ENCODE results near the gene NR1H3. TPM values are rescaled to one million over a fixed set of nuclear protein-coding genes. Genes with fewer than 3 reads are reported as not detected.

The NR1H3 gene
- total and polyA plus RNA-seq, 10 of the 15 experiments (the other 5 are each of a cell fraction or from before 2014, with no cell fraction given): 2.6 to 8.9 (median 4.5) TPM

DNA sequence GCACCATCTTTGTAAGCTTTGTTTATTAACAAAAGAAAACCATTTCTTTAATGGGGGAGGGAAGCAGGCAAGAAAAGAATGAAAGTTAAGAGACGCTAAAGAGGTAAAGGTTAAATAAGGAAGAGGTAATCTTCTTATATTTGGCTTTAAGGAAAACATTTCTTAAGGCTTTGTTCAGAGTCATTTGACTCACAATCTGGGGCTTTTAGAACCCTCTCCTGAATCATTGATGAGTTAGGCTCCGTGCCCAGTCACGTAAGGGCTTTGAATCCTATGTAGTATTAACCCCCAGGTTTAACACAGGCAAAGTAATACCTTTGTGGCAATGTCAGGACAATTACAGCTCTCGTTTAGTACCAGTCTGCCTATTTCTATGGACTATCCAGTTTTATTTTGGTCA lies 38.2 kb downstream of the NR1H3 start:
- no peak for FAIRE-seq
- no peak overlapping the region for H3K27ac ChIP-seq (ENCODE audit: control insufficient read depth, insufficient read depth)
- H3K4me1 ChIP-seq (ENCODE audit: control insufficient read depth, insufficient read depth, low read length): no peaks in the 10 kb centered on the region
- SMC1A ChIA-PET (ENCODE audit: uncharacterized antibody, unreplicated experiment): no interaction called here
- H3K36me3 ChIP-seq (ENCODE audit: control insufficient read depth in 2 of 2, insufficient read depth in 2 of 2, low read length in 1 of 2): peaks cover 8 to 26% of the 10 kb centered on the region in 2 experiments
- no peak for TF ChIP-seq ZBED1 (IDR thresholded peaks at IDR 0.05; ENCODE audit: borderline replicate concordance)
- no peak for TF ChIP-seq RELA (IDR thresholded peaks at IDR 0.05; ENCODE audit: borderline replicate concordance, partially characterized antibody)
- TF ChIP-seq GATAD2B (conservative IDR thresholded peaks at IDR 0.05; ENCODE audit: low read depth): no peak
- TF ChIP-seq CBX3 (IDR thresholded peaks at IDR 0.05; ENCODE audit: borderline replicate concordance, low read depth): no peak
- TF ChIP-seq CREB1 (IDR thresholded peaks at IDR 0.05; ENCODE audit: low read depth): no peak
- TF ChIP-seq, protein P1, sequence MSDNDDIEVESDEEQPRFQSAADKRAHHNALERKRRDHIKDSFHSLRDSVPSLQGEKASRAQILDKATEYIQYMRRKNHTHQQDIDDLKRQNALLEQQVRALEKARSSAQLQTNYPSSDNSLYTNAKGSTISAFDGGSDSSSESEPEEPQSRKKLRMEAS (IDR thresholded peaks at IDR 0.05; ENCODE audit: low read depth, low read length): no peak
- TF ChIP-seq NRF1 (conservative IDR thresholded peaks at IDR 0.05; ENCODE audit: low read depth, low read length): no peak
- no peak for TF ChIP-seq NR2C1 (IDR thresholded peaks at IDR 0.05)
- no peak for TF ChIP-seq LARP7 (IDR thresholded peaks at IDR 0.05)
- no peak for TF ChIP-seq NR2F1 (conservative IDR thresholded peaks at IDR 0.05)
- TF ChIP-seq, protein P2, sequence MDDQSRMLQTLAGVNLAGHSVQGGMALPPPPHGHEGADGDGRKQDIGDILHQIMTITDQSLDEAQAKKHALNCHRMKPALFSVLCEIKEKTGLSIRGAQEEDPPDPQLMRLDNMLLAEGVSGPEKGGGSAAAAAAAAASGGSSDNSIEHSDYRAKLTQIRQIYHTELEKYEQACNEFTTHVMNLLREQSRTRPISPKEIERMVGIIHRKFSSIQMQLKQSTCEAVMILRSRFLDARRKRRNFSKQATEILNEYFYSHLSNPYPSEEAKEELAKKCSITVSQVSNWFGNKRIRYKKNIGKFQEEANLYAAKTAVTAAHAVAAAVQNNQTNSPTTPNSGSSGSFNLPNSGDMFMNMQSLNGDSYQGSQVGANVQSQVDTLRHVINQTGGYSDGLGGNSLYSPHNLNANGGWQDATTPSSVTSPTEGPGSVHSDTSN (IDR thresholded peaks at IDR 0.05; ENCODE audit: insufficient replicate concordance, low read depth, low read length): no peak
- no peak for TF ChIP-seq STAT3 (IDR thresholded peaks at IDR 0.05; ENCODE audit: low read depth, low read length)
- no peak for TF ChIP-seq POLR2A (IDR thresholded peaks at IDR 0.05; ENCODE audit: low read depth, low read length)
- no peak for TF ChIP-seq BRCA1 (IDR thresholded peaks at IDR 0.05; ENCODE audit: low read depth, low read length)
- TF ChIP-seq, protein P3, sequence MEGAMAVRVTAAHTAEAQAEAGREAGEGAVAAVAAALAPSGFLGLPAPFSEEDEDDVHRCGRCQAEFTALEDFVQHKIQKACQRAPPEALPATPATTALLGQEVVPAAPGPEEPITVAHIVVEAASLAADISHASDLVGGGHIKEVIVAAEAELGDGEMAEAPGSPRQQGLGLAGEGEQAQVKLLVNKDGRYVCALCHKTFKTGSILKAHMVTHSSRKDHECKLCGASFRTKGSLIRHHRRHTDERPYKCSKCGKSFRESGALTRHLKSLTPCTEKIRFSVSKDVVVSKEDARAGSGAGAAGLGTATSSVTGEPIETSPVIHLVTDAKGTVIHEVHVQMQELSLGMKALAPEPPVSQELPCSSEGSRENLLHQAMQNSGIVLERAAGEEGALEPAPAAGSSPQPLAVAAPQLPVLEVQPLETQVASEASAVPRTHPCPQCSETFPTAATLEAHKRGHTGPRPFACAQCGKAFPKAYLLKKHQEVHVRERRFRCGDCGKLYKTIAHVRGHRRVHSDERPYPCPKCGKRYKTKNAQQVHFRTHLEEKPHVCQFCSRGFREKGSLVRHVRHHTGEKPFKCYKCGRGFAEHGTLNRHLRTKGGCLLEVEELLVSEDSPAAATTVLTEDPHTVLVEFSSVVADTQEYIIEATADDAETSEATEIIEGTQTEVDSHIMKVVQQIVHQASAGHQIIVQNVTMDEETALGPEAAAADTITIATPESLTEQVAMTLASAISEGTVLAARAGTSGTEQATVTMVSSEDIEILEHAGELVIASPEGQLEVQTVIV (IDR thresholded peaks at IDR 0.05; ENCODE audit: borderline replicate concordance, partially characterized antibody): no peak
- no peak for TF ChIP-seq ZSCAN29 (IDR thresholded peaks at IDR 0.05)
- no peak for TF ChIP-seq GABPA (IDR thresholded peaks at IDR 0.05; ENCODE audit: low read depth)
- TF ChIP-seq, protein P4, sequence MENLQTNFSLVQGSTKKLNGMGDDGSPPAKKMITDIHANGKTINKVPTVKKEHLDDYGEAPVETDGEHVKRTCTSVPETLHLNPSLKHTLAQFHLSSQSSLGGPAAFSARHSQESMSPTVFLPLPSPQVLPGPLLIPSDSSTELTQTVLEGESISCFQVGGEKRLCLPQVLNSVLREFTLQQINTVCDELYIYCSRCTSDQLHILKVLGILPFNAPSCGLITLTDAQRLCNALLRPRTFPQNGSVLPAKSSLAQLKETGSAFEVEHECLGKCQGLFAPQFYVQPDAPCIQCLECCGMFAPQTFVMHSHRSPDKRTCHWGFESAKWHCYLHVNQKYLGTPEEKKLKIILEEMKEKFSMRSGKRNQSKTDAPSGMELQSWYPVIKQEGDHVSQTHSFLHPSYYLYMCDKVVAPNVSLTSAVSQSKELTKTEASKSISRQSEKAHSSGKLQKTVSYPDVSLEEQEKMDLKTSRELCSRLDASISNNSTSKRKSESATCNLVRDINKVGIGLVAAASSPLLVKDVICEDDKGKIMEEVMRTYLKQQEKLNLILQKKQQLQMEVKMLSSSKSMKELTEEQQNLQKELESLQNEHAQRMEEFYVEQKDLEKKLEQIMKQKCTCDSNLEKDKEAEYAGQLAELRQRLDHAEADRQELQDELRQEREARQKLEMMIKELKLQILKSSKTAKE (IDR thresholded peaks at IDR 0.05; ENCODE audit: low read depth, poor library complexity, severe bottlenecking): no peak
- BruUV-seq (replicated peaks): no TSS peak
- in situ Hi-C loops (cut with MboI) (no loop called here), intact Hi-C loops (cut with micrococcal nuclease; ENCODE audit: unreplicated experiment) (no loop called here)
- POLR2A ChIA-PET: interaction anchor here (0.5 kb wide), 1 partner anchor 242 kb away, joined by 3 read pairs; no protein-coding TSS in a partner anchor
- no peaks in the 10 kb centered on the region for H4K20me1 ChIP-seq (ENCODE audit: control insufficient read depth, insufficient read depth)
- H3K4me3 ChIP-seq: no peak overlapping the region
- no peak for DNase-seq (ENCODE audit: low read depth, low spot score)
- 94% methylated on average over 4 of the region's 4 CpGs for WGBS (ENCODE audit: insufficient coverage, insufficient replicate concordance, low lambda C conversion rate, missing lambda C conversion rate)
- no peak overlapping the region for H3K4me2 ChIP-seq (ENCODE audit: control insufficient read depth, insufficient read depth)
- CTCF ChIA-PET: no interaction called here
- H3K9me3 ChIP-seq (replicated peaks; ENCODE audit: control insufficient read depth, insufficient read depth, low read length): no peaks in the 10 kb centered on the region; the same call in 2 of the 3 replicates
- no peaks in the 10 kb centered on the region for H3K79me2 ChIP-seq (ENCODE audit: control insufficient read depth, insufficient read depth, low read length)
- no peak for ATAC-seq
- no peak overlapping the region for H2AFZ ChIP-seq (ENCODE audit: control insufficient read depth, low read depth, low read length)
- no peaks in the 10 kb centered on the region for H3K27me3 ChIP-seq (replicated peaks in 1 of 2; ENCODE audit: control insufficient read depth in 2 of 2, insufficient read depth in 2 of 2, low read length in 1 of 2)
- RAD21 ChIA-PET (ENCODE audit: unreplicated experiment): interaction anchor here (0.5 to 0.6 kb wide), 2 partner anchors 24 to 59 kb away, joined by 3 to 4 read pairs; no protein-coding TSS in a partner anchor
- H3K9ac ChIP-seq (ENCODE audit: control insufficient read depth, insufficient read depth, low read length): no peak overlapping the region

Data from GM12878 (cell line).